HepG2 (cell line): ENCODE measurements around the gene MAN2C1. TPM values are rescaled to one million over a fixed set of nuclear protein-coding genes. Genes with fewer than 3 reads are reported as not detected.

Experiments used
- ADNP ChIP-seq: sonication (generic); formaldehyde crosslinking; IDR thresholded peaks from 2 replicates; pipeline ENCODE4 v1.4.0; 2020; ENCODE audit warnings: missing genetic modification reagents
- BCL6 ChIP-seq: IDR thresholded peaks from 2 replicates; pipeline ENCODE4 v1.6.1; 2016; ENCODE audit warnings: missing genetic modification reagents, missing compliant biosample characterization
- ISX ChIP-seq: sonication (generic); formaldehyde crosslinking; conservative IDR thresholded peaks from 2 replicates; pipeline ENCODE4 v1.5.0; 2020; ENCODE audit warnings: missing genetic modification reagents
- MEF2D ChIP-seq: sonication (generic); formaldehyde crosslinking; IDR thresholded peaks from 2 replicates; pipeline ENCODE4 v1.5.1; 2020; ENCODE audit warnings: mild to moderate bottlenecking, missing genetic modification reagents
- MYC ChIP-seq: sonication (generic); formaldehyde crosslinking; IDR thresholded peaks from 2 replicates; pipeline ENCODE4 v1.9.0; 2021; ENCODE audit warnings: missing genetic modification reagents, borderline replicate concordance
- NFRKB ChIP-seq: fragments of 450-650 bp; IDR thresholded peaks from 2 replicates; pipeline ENCODE4 v1.6.1; 2017
- POGZ ChIP-seq: sonication (generic); formaldehyde crosslinking; IDR thresholded peaks from 2 replicates; pipeline ENCODE4 v1.4.0; 2020; ENCODE audit warnings: mild to moderate bottlenecking, missing genetic modification reagents
- RAD21 ChIP-seq: fragments of 450-650 bp; formaldehyde crosslinking; IDR thresholded peaks from 2 replicates; pipeline ENCODE4 v1.5.0; 2020; ENCODE audit warnings: mild to moderate bottlenecking
- ZC3H4 ChIP-seq: sonication (generic); formaldehyde crosslinking; IDR thresholded peaks from 2 replicates; pipeline ENCODE4 v1.4.0; 2020; ENCODE audit warnings: missing genetic modification reagents, borderline replicate concordance
- ZNF225 ChIP-seq: sonication (generic); formaldehyde crosslinking; IDR thresholded peaks from 2 replicates; pipeline ENCODE4 v1.4.0; 2020; ENCODE audit warnings: mild to moderate bottlenecking, missing genetic modification reagents
- ZNF446 ChIP-seq: sonication (generic); formaldehyde crosslinking; IDR thresholded peaks from 2 replicates; pipeline ENCODE4 v1.5.0; 2020; ENCODE audit warnings: mild to moderate bottlenecking, missing genetic modification reagents
- ZNF598 ChIP-seq: sonication (generic); formaldehyde crosslinking; IDR thresholded peaks from 2 replicates; pipeline ENCODE4 v1.5.1; 2020; ENCODE audit warnings: mild to moderate bottlenecking, missing genetic modification reagents, borderline replicate concordance
- ZNF652 ChIP-seq: IDR thresholded peaks from 2 replicates; pipeline ENCODE4 v1.6.1; 2016; ENCODE audit warnings: low read depth, borderline replicate concordance
- ZNF75D ChIP-seq: sonication (generic); formaldehyde crosslinking; IDR thresholded peaks from 2 replicates; pipeline ENCODE4 v1.8.1; 2023; ENCODE audit warnings: missing genetic modification reagents, mild to moderate bottlenecking, borderline replicate concordance
- polyA plus RNA-seq, 8 experiments: library from polyadenylated mRNA; depleted of rRNA in 3 of 8; stranded (reverse) in 7 of 8; unstranded in 1 of 8; fragments of >200 nt; fragmentation: Illumina TruSeq in 4 of 8; extraction: Trizol in 4 of 8; gene quantifications; 2 replicates each; pipeline versions ENCODE4 v1.2.1 to v1.2.3, GENCODE V29; 2011 to 2016; ENCODE audit warnings: low read depth in 4 of 8, missing spikeins in 1 of 8, mixed read lengths in 1 of 8; ENCODE audit not compliant: insufficient read depth in 1 of 8
- total RNA-seq, 5 experiments: library from RNA; depleted of rRNA; stranded (reverse); fragments of >200 nt; fragmentation: Illumina TruSeq; extraction: Trizol; gene quantifications; 2 replicates each; pipeline ENCODE4 v1.2.3, GENCODE V29; 2016; ENCODE audit warnings: low read depth in 1 of 5
- TF ChIP-seq, protein P1 (sequence below): sonication (generic); formaldehyde crosslinking; IDR thresholded peaks from 2 replicates; pipeline ENCODE4 v1.5.0; 2020; ENCODE audit warnings: mild to moderate bottlenecking, missing genetic modification reagents, borderline replicate concordance
- TF ChIP-seq, protein P2 (sequence below): sonication (generic); formaldehyde crosslinking; IDR thresholded peaks from 2 replicates; pipeline ENCODE4 v1.8.0; 2022; ENCODE audit warnings: missing genetic modification reagents, mild to moderate bottlenecking, borderline replicate concordance
- TF ChIP-seq, protein P3 (sequence below): sonication (generic); formaldehyde crosslinking; IDR thresholded peaks from 2 replicates; pipeline ENCODE4 v1.4.0; 2020; ENCODE audit warnings: missing genetic modification reagents
- TF ChIP-seq, protein P4 (sequence below): sonication (generic); formaldehyde crosslinking; IDR thresholded peaks from 2 replicates; pipeline ENCODE4 v1.4.0; 2020; ENCODE audit warnings: mild to moderate bottlenecking, missing genetic modification reagents

Gene MAN2C1
- total and polyA plus RNA-seq, 2 of the 13 experiments (the other 11 are each of a cell fraction or from before 2014, with no cell fraction given): 62.6 to 71.0 TPM

DNA sequence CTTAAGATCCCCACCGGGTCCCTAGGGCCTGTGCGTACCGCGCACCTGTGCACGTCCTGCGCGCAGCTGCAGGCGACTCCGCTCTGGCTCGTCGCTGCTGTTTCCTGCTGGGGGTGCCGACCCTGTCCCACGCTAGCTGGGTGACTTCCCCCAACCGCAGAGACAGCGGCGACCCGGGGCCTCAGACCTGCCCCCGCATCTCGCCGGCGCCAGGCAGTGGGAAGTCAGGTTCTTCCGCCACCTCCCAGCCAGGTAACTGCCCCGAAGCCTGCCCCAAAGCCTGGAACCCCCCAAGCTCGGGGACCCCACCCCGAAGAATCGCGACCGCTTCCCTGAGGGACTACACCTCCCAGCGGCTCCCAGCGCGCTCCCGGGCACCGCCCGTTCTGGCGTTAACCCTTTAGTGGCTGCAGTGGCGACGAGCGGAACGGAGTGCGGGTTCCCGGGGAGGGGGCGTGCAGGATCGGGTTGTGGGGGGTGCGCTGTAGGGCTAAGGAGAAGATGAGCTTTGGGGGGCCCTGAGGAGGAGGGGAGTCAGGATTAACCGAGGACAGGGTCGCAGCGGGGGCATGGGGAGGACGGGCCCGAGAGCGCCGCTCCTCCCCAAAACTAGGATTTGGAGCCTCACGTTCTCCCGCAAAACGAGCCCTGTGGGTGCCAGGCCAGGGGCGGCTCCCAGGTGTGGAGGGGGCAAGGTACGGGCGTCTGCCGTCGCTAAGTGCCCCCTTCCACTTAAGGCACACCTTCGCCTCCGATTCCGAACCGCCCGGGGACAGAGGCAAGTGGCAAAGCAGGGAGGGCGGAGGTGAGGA, 21.0 kb downstream of the MAN2C1 start (continued):
- TF ChIP-seq ZNF225: peak; percentile 47; the same call in 1 of the 2 replicates
- TF ChIP-seq NFRKB: no peak
- no peak for TF ChIP-seq ZC3H4
- TF ChIP-seq, protein P1, sequence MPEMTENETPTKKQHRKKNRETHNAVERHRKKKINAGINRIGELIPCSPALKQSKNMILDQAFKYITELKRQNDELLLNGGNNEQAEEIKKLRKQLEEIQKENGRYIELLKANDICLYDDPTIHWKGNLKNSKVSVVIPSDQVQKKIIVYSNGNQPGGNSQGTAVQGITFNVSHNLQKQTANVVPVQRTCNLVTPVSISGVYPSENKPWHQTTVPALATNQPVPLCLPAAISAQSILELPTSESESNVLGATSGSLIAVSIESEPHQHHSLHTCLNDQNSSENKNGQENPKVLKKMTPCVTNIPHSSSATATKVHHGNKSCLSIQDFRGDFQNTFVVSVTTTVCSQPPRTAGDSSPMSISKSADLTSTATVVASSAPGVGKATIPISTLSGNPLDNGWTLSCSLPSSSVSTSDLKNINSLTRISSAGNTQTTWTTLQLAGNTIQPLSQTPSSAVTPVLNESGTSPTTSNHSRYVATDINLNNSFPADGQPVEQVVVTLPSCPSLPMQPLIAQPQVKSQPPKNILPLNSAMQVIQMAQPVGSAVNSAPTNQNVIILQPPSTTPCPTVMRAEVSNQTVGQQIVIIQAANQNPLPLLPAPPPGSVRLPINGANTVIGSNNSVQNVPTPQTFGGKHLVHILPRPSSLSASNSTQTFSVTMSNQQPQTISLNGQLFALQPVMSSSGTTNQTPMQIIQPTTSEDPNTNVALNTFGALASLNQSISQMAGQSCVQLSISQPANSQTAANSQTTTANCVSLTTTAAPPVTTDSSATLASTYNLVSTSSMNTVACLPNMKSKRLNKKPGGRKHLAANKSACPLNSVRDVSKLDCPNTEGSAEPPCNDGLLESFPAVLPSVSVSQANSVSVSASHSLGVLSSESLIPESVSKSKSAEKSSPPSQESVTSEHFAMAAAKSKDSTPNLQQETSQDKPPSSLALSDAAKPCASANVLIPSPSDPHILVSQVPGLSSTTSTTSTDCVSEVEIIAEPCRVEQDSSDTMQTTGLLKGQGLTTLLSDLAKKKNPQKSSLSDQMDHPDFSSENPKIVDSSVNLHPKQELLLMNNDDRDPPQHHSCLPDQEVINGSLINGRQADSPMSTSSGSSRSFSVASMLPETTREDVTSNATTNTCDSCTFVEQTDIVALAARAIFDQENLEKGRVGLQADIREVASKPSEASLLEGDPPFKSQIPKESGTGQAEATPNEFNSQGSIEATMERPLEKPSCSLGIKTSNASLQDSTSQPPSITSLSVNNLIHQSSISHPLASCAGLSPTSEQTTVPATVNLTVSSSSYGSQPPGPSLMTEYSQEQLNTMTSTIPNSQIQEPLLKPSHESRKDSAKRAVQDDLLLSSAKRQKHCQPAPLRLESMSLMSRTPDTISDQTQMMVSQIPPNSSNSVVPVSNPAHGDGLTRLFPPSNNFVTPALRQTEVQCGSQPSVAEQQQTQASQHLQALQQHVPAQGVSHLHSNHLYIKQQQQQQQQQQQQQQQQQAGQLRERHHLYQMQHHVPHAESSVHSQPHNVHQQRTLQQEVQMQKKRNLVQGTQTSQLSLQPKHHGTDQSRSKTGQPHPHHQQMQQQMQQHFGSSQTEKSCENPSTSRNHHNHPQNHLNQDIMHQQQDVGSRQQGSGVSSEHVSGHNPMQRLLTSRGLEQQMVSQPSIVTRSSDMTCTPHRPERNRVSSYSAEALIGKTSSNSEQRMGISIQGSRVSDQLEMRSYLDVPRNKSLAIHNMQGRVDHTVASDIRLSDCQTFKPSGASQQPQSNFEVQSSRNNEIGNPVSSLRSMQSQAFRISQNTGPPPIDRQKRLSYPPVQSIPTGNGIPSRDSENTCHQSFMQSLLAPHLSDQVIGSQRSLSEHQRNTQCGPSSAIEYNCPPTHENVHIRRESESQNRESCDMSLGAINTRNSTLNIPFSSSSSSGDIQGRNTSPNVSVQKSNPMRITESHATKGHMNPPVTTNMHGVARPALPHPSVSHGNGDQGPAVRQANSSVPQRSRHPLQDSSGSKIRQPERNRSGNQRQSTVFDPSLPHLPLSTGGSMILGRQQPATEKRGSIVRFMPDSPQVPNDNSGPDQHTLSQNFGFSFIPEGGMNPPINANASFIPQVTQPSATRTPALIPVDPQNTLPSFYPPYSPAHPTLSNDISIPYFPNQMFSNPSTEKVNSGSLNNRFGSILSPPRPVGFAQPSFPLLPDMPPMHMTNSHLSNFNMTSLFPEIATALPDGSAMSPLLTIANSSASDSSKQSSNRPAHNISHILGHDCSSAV (CRISPR knock-in tag): no peak
- TF ChIP-seq, protein P2, sequence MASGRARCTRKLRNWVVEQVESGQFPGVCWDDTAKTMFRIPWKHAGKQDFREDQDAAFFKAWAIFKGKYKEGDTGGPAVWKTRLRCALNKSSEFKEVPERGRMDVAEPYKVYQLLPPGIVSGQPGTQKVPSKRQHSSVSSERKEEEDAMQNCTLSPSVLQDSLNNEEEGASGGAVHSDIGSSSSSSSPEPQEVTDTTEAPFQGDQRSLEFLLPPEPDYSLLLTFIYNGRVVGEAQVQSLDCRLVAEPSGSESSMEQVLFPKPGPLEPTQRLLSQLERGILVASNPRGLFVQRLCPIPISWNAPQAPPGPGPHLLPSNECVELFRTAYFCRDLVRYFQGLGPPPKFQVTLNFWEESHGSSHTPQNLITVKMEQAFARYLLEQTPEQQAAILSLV (CRISPR knock-in tag): no peak
- TF ChIP-seq, protein P3, sequence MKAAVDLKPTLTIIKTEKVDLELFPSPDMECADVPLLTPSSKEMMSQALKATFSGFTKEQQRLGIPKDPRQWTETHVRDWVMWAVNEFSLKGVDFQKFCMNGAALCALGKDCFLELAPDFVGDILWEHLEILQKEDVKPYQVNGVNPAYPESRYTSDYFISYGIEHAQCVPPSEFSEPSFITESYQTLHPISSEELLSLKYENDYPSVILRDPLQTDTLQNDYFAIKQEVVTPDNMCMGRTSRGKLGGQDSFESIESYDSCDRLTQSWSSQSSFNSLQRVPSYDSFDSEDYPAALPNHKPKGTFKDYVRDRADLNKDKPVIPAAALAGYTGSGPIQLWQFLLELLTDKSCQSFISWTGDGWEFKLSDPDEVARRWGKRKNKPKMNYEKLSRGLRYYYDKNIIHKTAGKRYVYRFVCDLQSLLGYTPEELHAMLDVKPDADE (CRISPR knock-in tag): no peak
- peak; percentile 99 for TF ChIP-seq ZNF652 (CRISPR knock-in tag)
- TF ChIP-seq ISX (CRISPR knock-in tag): no peak; the same call in 1 of the 2 replicates
- TF ChIP-seq ZNF446: no peak
- TF ChIP-seq BCL6: no peak
- TF ChIP-seq ADNP: no peak
- peak; percentile 83 for TF ChIP-seq ZNF598
- TF ChIP-seq, protein P4, sequence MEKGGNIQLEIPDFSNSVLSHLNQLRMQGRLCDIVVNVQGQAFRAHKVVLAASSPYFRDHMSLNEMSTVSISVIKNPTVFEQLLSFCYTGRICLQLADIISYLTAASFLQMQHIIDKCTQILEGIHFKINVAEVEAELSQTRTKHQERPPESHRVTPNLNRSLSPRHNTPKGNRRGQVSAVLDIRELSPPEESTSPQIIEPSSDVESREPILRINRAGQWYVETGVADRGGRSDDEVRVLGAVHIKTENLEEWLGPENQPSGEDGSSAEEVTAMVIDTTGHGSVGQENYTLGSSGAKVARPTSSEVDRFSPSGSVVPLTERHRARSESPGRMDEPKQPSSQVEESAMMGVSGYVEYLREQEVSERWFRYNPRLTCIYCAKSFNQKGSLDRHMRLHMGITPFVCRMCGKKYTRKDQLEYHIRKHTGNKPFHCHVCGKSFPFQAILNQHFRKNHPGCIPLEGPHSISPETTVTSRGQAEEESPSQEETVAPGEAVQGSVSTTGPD (CRISPR knock-in tag): no peak
- peak; percentile 51 for TF ChIP-seq MYC (CRISPR knock-in tag)
- TF ChIP-seq MEF2D (CRISPR knock-in tag): no peak
- TF ChIP-seq ZNF75D (CRISPR knock-in tag): no peak
- TF ChIP-seq POGZ (CRISPR knock-in tag): 0 out of 2 replicates have a peak, but pooled peaks have one; percentile 32
- 0 out of 2 replicates have a peak, but pooled peaks have one; percentile 19 for TF ChIP-seq RAD21 (CRISPR knock-in tag)
